GM10266 (cell line): Measurements from ENCODE around the gene TDRD9.

Experiments
- DNase-seq: peaks from one replicate; pipeline ENCODE4 v3.0.0; 2012; ENCODE audit errors: extremely low spot score
- TF ChIP-seq, protein P1 (sequence below): IDR thresholded peaks from 2 replicates; pipeline ENCODE4 v1.5.1; 2012; ENCODE audit warnings: mild to moderate bottlenecking, low read depth; ENCODE audit not compliant: control insufficient read depth, insufficient read depth; ENCODE audit errors: missing control alignments

The TDRD9 gene

DNA sequence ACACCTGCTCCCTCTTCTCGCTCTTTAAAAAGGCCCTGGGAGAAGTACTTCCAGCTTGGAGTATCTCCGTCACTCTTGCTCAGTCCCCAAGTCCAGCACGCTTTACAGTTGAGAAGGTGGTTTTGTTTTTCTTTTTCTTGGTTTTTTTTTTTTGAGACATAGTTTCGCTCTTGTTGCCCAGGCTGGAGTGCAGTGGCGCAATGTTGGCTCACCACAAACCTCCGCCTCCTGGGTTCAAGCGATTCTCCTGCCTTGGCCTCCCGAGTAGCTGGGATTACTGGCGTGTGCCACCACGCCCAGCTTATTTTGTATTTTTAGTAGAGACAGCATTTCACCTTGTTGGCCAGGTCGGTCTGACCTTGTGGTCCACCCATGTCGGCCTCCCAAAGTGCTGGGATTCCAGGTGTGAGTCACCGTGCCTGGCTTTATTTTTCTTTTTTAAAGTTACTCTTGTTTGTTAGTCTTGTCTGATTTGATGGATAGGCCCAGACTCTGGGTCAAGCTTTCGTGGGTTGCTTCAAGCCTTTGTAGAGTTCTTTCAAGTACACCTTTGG is 1.9 kb downstream of the TDRD9 start:
- DNase-seq, result no peak

DNA sequence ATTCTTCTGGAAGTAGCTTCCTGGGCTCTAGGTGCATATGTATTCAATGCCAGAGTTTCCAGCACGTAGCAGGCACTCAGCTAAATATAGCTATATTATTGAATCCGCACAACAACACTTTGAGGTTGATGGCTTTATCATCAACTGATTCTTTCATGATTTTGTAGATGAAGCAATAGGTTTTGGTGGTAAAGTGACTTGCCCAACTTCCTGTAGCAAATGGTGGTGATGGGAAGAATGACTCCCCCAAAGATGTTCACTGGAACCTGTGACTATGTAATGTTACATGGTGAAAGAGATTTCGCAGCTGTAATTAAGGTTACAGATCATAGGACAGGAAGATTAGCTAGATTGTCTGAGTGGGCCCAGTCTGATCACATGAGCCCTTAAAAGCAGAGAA is 3.2 kb downstream of the TDRD9 start:
- DNase-seq, result no peak
- TF ChIP-seq, protein P1, sequence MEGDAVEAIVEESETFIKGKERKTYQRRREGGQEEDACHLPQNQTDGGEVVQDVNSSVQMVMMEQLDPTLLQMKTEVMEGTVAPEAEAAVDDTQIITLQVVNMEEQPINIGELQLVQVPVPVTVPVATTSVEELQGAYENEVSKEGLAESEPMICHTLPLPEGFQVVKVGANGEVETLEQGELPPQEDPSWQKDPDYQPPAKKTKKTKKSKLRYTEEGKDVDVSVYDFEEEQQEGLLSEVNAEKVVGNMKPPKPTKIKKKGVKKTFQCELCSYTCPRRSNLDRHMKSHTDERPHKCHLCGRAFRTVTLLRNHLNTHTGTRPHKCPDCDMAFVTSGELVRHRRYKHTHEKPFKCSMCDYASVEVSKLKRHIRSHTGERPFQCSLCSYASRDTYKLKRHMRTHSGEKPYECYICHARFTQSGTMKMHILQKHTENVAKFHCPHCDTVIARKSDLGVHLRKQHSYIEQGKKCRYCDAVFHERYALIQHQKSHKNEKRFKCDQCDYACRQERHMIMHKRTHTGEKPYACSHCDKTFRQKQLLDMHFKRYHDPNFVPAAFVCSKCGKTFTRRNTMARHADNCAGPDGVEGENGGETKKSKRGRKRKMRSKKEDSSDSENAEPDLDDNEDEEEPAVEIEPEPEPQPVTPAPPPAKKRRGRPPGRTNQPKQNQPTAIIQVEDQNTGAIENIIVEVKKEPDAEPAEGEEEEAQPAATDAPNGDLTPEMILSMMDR, result no peak

More for the DNA sequence above, 1.9 kb downstream of the TDRD9 start:
- TF ChIP-seq, protein P1, result no peak

DNA sequence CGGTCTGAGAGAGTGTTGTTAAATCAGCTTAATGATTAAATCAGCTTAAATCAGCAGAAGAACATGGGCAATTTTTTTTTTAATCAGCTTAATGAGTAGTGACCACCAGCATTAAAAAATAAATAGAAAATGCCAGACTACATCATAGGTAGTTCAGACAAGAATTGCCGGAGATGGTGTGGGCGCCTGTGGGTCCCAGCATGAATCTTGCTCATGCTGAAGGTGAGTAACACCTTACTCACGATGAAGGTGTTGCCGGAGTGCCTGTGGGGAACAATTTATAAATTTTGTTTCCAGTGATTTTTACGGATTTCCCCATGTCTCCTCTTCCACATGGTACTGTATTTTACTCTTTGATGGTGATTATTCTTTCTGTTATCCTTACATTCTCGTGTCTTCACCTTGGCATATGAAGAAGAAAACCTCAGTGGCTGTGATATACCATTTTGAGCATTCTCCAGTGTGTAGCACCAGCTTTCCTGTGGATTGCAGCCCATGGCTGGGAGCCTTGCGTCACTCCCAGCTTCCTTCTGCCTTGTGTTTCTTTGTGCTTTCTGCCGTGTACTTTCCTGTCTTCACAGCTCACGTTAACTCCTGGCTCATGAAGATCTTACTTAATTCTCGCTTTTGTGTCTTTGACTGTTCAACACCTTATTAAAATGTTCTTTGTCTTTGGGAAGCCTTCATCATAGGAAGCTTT is 4.7 kb downstream of the TDRD9 start:
- no peak for DNase-seq
- TF ChIP-seq, protein P1, result no peak

GRCh38 chr14:103935102-103935501 is 6.8 kb downstream of the TDRD9 start:
- no peak for DNase-seq
- TF ChIP-seq, protein P1, result no peak

DNA sequence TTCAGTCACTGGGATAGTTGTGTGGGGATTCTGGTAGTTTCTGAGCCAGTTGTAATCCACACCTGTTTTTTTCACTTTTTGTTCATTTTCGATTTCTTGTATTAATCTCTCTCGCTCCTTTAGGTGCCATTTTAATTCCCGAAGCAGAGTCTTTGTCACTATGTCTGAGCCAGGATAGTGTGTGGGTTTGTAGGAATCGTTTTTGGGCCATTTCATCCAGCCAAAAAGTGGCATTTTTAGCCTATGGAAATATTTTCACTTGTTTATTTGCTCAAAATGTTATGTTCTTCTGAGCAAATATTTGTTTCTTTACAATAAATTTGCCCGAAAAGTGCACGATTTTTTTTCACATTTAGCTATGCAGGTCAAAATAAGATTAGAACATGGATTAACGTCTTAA is 13.2 kb downstream of the TDRD9 start:
- DNase-seq, result no peak
- TF ChIP-seq, protein P1, result no peak

- TF ChIP-seq, protein P1, result no peak
- DNase-seq, result no peak
Observed at GRCh38 chr14:103941973-103942736, 13.9 kb downstream of the TDRD9 start, which contains the start of gene RD3L. Gene RD3L, minus strand, starts transcription at chr14:103942529. Its CDS starts 834 bp downstream, at chr14:103941695.
